Thyroid gland (tissue), 4 donors: ENCODE measurements around the gene FRMD4B.
A peak's percentile ranks its signal among the peaks of the same experiment; 100 is the strongest.

Experiments used
- POLR2A ChIP-seq, 2 donors: fragments of 450-650 bp; IDR thresholded peaks; one replicate each; pipeline ENCODE4 v1.6.1; 2017; ENCODE audit warnings: antibody characterized with exemption in 2 of 2, mild to moderate bottlenecking in 2 of 2, moderate library complexity in 1 of 2
- TF ChIP-seq, protein P1 (sequence below), 6 experiments: fragments of 200-600 bp in 3 of 6; fragments of 450-650 bp in 3 of 6; sonication (generic) in 3 of 6; IDR thresholded peaks; one replicate each; pipeline ENCODE4 v1.5.1; 2016 to 2019; ENCODE audit warnings: antibody characterized with exemption in 6 of 6, mild to moderate bottlenecking in 2 of 6, inconsistent platforms in 1 of 6, moderate library complexity in 1 of 6

DNA sequence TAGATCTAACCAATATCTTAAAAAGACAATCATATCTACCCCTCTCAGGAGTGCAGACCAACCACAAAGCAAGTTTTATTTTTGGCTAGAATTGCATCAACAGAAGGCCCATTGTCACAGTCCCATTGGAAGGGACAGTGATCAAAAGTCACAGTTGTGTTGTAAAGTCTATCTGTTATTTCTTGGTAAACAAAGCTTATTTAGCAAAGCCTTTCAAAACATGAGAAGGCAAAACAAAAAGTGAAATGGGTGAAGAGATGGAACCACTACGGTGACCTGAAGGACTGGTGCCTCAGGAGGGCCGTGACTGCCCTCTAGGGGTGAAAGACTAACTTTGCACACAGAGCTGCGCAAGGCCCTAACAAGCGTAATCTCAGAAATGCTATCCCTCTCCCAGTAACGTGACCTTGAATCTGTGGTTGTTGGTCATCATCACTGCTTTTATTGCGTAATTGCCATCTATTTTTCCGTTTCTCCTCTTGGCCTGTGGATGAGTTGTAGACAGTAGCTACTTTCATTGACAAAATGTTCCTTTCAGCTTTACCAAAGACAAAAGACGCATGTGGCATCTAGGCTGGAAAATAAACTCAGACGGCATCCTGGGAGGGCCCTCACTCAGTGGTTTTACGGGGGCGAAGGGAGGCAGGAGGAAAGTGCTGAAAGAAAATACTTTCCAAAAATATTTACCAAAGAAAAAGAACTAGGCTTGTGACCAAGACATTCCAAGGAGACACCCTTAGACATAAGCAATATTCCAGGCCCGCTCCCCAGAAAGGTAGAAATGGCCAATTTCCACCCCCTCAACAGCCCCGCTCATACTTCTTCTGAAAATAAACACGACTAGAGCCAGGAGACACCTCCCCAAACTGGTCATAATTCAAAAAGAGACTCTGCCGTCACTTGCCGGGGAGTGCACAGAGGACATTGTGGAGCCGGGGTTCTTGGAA, 79.4 kb downstream of the FRMD4B start:
- TF ChIP-seq, protein P1, sequence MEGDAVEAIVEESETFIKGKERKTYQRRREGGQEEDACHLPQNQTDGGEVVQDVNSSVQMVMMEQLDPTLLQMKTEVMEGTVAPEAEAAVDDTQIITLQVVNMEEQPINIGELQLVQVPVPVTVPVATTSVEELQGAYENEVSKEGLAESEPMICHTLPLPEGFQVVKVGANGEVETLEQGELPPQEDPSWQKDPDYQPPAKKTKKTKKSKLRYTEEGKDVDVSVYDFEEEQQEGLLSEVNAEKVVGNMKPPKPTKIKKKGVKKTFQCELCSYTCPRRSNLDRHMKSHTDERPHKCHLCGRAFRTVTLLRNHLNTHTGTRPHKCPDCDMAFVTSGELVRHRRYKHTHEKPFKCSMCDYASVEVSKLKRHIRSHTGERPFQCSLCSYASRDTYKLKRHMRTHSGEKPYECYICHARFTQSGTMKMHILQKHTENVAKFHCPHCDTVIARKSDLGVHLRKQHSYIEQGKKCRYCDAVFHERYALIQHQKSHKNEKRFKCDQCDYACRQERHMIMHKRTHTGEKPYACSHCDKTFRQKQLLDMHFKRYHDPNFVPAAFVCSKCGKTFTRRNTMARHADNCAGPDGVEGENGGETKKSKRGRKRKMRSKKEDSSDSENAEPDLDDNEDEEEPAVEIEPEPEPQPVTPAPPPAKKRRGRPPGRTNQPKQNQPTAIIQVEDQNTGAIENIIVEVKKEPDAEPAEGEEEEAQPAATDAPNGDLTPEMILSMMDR (IDR thresholded peaks at IDR 0.05), result peak; percentile 72 to 90 (median 86)
- no peak for TF ChIP-seq POLR2A (IDR thresholded peaks at IDR 0.05)
